Neural cell (in vitro differentiated cells): ENCODE measurements around the gene SMC5. TPM values are rescaled to one million over a fixed set of nuclear protein-coding genes. Genes with fewer than 3 reads are reported as not detected.

Source experiments
- H2AFZ ChIP-seq: fragments of 200-600, 300-800 bp; sonication (generic), shearing (Covaris generic); 2 replicates; pipeline ENCODE4 v1.6.0; 2014; ENCODE audit warnings: low read depth, mild to moderate bottlenecking, antibody characterized with exemption, low read length, moderate library complexity
- H3F3A ChIP-seq: fragments of 200-600 bp; shearing (Covaris generic); 2 replicates; pipeline ENCODE4 v1.6.1; 2016; ENCODE audit warnings: mild to moderate bottlenecking, moderate library complexity, mixed read lengths, antibody characterized with exemption, low read length; ENCODE audit not compliant: insufficient read depth, poor library complexity, severe bottlenecking
- H3K27ac ChIP-seq: fragments of 200-600, 300-800 bp; sonication (generic), shearing (Covaris generic); 2 replicates; pipeline ENCODE4 v1.5.1; 2014; ENCODE audit warnings: mild to moderate bottlenecking, low read length, moderate library complexity
- H3K27me3 ChIP-seq: fragments of 300-800, 200-600 bp; sonication (generic), shearing (Covaris generic); 2 replicates; pipeline ENCODE4 v1.6.0; 2014; ENCODE audit warnings: mild to moderate bottlenecking, low read depth, low read length, moderate library complexity; ENCODE audit not compliant: insufficient read depth
- H3K36me3 ChIP-seq: fragments of 300-800, 200-600 bp; sonication (generic), shearing (Covaris generic); 2 replicates; pipeline ENCODE4 v1.5.1; 2014; ENCODE audit warnings: mild to moderate bottlenecking, antibody characterized with exemption, low read length, moderate library complexity; ENCODE audit not compliant: insufficient read depth
- H3K4me2 ChIP-seq: fragments of 300-800, 200-600 bp; sonication (generic), shearing (Covaris generic); 2 replicates; pipeline ENCODE4 v1.6.0; 2014; ENCODE audit warnings: mild to moderate bottlenecking, low read length
- H3K4me3 ChIP-seq: fragments of 300-800, 200-600 bp; sonication (generic), shearing (Covaris generic); 2 replicates; pipeline ENCODE4 v1.5.1; 2014; ENCODE audit warnings: mild to moderate bottlenecking, low read length, moderate library complexity
- H3K79me2 ChIP-seq: fragments of 200-600 bp; shearing (Covaris generic); replicated peaks from 2 replicates; pipeline ENCODE4 v1.6.0; 2014; ENCODE audit warnings: mild to moderate bottlenecking, low read length, moderate library complexity; ENCODE audit not compliant: insufficient read depth
- H3K9ac ChIP-seq: fragments of 300-800, 200-600 bp; sonication (generic), shearing (Covaris generic); 2 replicates; pipeline ENCODE4 v1.6.1; 2016; ENCODE audit warnings: mild to moderate bottlenecking, low read length, mixed read lengths
- H3K9me2 ChIP-seq: fragments of 200-600 bp; shearing (Covaris generic); 2 replicates; pipeline ENCODE4 v1.6.1; 2016; ENCODE audit warnings: mild to moderate bottlenecking, low read length, mixed read lengths; ENCODE audit not compliant: insufficient read depth
- H3K9me3 ChIP-seq: fragments of 200-600, 300-800 bp; sonication (generic), shearing (Covaris generic); 2 replicates; pipeline ENCODE4 v1.6.1; 2016; ENCODE audit warnings: mild to moderate bottlenecking, mixed run types, low read length, moderate library complexity, mixed read lengths
- H4K20me1 ChIP-seq: fragments of 200-600 bp; shearing (Covaris generic); 2 replicates; pipeline ENCODE4 v1.6.1; 2016; ENCODE audit warnings: mild to moderate bottlenecking, mixed run types; ENCODE audit not compliant: insufficient read depth
- EP300 ChIP-seq: fragments of 450-650 bp; conservative IDR thresholded peaks from 2 replicates; pipeline ENCODE4 v1.6.1; 2014; ENCODE audit warnings: antibody characterized with exemption, mild to moderate bottlenecking, moderate library complexity; ENCODE audit not compliant: poor library complexity, severe bottlenecking
- EZH2 ChIP-seq: fragments of 200-600, 300-800 bp; shearing (Covaris generic), sonication (generic); IDR thresholded peaks from 2 replicates; pipeline ENCODE4 v1.6.1; 2014; ENCODE audit warnings: antibody characterized with exemption, low read length, borderline replicate concordance, mild to moderate bottlenecking; ENCODE audit not compliant: insufficient read depth, poor library complexity, severe bottlenecking
- MXI1 ChIP-seq: fragments of 450-650 bp; conservative IDR thresholded peaks from 2 replicates; pipeline ENCODE4 v1.6.1; 2014; ENCODE audit warnings: antibody characterized with exemption, mild to moderate bottlenecking; ENCODE audit not compliant: poor library complexity, severe bottlenecking
- POLR2AphosphoS5 ChIP-seq: IDR thresholded peaks from 2 replicates; pipeline ENCODE4 v1.6.1; 2012
- RAD21 ChIP-seq: fragments of 450-650 bp; conservative IDR thresholded peaks from 2 replicates; pipeline ENCODE4 v1.6.1; 2014; ENCODE audit warnings: antibody characterized with exemption, mild to moderate bottlenecking, moderate library complexity
- SMC3 ChIP-seq: fragments of 450-650 bp; conservative IDR thresholded peaks from 2 replicates; pipeline ENCODE4 v1.6.1; 2014; ENCODE audit warnings: antibody characterized with exemption, mild to moderate bottlenecking, moderate library complexity; ENCODE audit not compliant: poor library complexity
- TAF1 ChIP-seq: IDR thresholded peaks from 2 replicates; pipeline ENCODE4 v1.6.1; 2012; ENCODE audit warnings: low read depth
- polyA plus RNA-seq: library from polyadenylated mRNA; depleted of rRNA; stranded (reverse); fragments of >200 nt; gene quantifications from 2 replicates; pipeline ENCODE4 v1.2.3, GENCODE V29; 2014
- TF ChIP-seq, protein P1 (sequence below): fragments of 450-650 bp; IDR thresholded peaks from 2 replicates; pipeline ENCODE4 v1.5.1; 2014; ENCODE audit warnings: antibody characterized with exemption, mild to moderate bottlenecking, moderate library complexity; ENCODE audit not compliant: poor library complexity, severe bottlenecking
- TF ChIP-seq, protein P2 (sequence below): IDR thresholded peaks from 2 replicates; pipeline ENCODE4 v1.6.1; 2012; ENCODE audit warnings: borderline replicate concordance

SMC5 gene
- polyA plus RNA-seq, 1 donor from 2014 or later = 37.2 TPM

GRCh38 chr9:70262948-70263347, 4.2 kb downstream of the SMC5 start:
- Histone ChIP-seq H4K20me1 (no peaks in the 10 kb centered on the region), H3K79me2 (peaks cover 54% of the 10 kb centered on the region), H2AFZ (no peak overlapping the region), H3K9me3 (no peaks in the 10 kb centered on the region), H3K27me3 (no peaks in the 10 kb centered on the region), H3K36me3 (no peaks in the 10 kb centered on the region), H3F3A (no peaks in the 10 kb centered on the region), H3K4me3 (no peak overlapping the region), H3K27ac (no peak overlapping the region), H3K4me2 (no peak overlapping the region), H3K9me2 (no peaks in the 10 kb centered on the region), H3K9ac (no peak overlapping the region)
- TF ChIP-seq SMC3 (no peak), TAF1 (no peak), RAD21 (no peak), MXI1 (no peak), EP300 (no peak), EZH2 (no peak), POLR2AphosphoS5 (no peak)
- TF ChIP-seq, protein P1, sequence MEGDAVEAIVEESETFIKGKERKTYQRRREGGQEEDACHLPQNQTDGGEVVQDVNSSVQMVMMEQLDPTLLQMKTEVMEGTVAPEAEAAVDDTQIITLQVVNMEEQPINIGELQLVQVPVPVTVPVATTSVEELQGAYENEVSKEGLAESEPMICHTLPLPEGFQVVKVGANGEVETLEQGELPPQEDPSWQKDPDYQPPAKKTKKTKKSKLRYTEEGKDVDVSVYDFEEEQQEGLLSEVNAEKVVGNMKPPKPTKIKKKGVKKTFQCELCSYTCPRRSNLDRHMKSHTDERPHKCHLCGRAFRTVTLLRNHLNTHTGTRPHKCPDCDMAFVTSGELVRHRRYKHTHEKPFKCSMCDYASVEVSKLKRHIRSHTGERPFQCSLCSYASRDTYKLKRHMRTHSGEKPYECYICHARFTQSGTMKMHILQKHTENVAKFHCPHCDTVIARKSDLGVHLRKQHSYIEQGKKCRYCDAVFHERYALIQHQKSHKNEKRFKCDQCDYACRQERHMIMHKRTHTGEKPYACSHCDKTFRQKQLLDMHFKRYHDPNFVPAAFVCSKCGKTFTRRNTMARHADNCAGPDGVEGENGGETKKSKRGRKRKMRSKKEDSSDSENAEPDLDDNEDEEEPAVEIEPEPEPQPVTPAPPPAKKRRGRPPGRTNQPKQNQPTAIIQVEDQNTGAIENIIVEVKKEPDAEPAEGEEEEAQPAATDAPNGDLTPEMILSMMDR = no peak
- TF ChIP-seq, protein P2, sequence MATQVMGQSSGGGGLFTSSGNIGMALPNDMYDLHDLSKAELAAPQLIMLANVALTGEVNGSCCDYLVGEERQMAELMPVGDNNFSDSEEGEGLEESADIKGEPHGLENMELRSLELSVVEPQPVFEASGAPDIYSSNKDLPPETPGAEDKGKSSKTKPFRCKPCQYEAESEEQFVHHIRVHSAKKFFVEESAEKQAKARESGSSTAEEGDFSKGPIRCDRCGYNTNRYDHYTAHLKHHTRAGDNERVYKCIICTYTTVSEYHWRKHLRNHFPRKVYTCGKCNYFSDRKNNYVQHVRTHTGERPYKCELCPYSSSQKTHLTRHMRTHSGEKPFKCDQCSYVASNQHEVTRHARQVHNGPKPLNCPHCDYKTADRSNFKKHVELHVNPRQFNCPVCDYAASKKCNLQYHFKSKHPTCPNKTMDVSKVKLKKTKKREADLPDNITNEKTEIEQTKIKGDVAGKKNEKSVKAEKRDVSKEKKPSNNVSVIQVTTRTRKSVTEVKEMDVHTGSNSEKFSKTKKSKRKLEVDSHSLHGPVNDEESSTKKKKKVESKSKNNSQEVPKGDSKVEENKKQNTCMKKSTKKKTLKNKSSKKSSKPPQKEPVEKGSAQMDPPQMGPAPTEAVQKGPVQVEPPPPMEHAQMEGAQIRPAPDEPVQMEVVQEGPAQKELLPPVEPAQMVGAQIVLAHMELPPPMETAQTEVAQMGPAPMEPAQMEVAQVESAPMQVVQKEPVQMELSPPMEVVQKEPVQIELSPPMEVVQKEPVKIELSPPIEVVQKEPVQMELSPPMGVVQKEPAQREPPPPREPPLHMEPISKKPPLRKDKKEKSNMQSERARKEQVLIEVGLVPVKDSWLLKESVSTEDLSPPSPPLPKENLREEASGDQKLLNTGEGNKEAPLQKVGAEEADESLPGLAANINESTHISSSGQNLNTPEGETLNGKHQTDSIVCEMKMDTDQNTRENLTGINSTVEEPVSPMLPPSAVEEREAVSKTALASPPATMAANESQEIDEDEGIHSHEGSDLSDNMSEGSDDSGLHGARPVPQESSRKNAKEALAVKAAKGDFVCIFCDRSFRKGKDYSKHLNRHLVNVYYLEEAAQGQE = no peak

GRCh38 chr9:70263421-70263820, 4.6 kb downstream of the SMC5 start:
- H3K4me2 ChIP-seq = no peak overlapping the region
- H3K27me3 ChIP-seq = no peaks in the 10 kb centered on the region
- H3K9me2 ChIP-seq = no peaks in the 10 kb centered on the region
- no peaks in the 10 kb centered on the region for H4K20me1 ChIP-seq
- H3K27ac ChIP-seq = no peak overlapping the region
- no peak overlapping the region for H3K9ac ChIP-seq
- H3K9me3 ChIP-seq = no peaks in the 10 kb centered on the region
- H2AFZ ChIP-seq = no peak overlapping the region
- H3K36me3 ChIP-seq = no peaks in the 10 kb centered on the region
- no peaks in the 10 kb centered on the region for H3F3A ChIP-seq
- peaks cover 54% of the 10 kb centered on the region for H3K79me2 ChIP-seq
- no peak overlapping the region for H3K4me3 ChIP-seq
- TF ChIP-seq TAF1 = no peak
- no peak for TF ChIP-seq EZH2
- TF ChIP-seq, protein P1 = no peak
- no peak for TF ChIP-seq POLR2AphosphoS5
- TF ChIP-seq RAD21 = no peak
- no peak for TF ChIP-seq SMC3
- no peak for TF ChIP-seq EP300
- TF ChIP-seq, protein P2 = no peak
- TF ChIP-seq MXI1 = no peak
